Activated CD4-positive, CD25-positive, alpha-beta regulatory T cell treated with anti-CD3 and anti-CD28 coated beads, Interleukin-2, amount 50 U/mL, for 24 hours (primary cell): Measurements from ENCODE around the gene ADAM12.
"Not testable (repeated sequence)": the region's sequence is repeated elsewhere in the genome, so short reads cannot be mapped to it uniquely, and the experiment has no call there.

ENCODE experiments used
- ATAC-seq, 2 donors: fragments of 150-1000 bp; cut with Tn5 transposase; one replicate each; pipeline ENCODE4 v1.10.0; 2021; ENCODE audit warnings: mild to moderate bottlenecking in 1 of 2, moderate library complexity in 1 of 2

Gene ADAM12

DNA sequence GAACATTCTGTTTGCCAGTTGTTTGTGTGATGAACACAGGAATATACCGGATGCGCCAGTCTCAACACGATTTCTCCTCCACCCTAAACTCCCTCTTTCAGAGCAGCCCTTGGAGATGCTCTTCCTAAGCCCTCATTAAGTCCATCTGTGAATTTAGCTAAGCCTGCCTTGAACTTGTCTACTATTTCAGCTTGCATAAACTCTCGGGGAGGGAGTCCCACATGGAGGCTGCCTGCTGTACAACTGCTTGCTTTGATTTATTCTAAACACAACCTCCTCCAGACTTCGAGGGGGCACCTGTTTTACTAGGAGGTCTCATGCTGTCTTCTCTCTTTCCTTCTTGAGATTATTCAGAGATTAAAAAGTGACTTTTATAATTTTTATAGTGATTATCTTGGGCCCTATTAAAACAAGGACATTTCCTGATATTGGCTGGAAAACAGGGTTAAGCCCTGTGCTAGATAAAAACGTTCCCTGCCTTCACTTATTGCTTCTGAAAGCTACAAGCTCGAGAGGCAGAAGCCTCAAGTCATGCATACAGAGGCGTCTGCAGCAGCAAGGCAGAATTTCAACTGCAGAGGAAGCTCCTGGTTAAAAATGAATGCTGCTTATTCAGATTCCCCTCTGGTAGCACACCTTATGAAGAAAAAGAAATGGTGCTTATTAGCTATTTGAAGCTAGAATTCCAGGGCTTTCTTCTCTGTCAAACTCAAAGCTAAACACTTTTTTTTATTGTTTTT lies 317.6 kb downstream of the ADAM12 start:
- ATAC-seq = no peak

DNA sequence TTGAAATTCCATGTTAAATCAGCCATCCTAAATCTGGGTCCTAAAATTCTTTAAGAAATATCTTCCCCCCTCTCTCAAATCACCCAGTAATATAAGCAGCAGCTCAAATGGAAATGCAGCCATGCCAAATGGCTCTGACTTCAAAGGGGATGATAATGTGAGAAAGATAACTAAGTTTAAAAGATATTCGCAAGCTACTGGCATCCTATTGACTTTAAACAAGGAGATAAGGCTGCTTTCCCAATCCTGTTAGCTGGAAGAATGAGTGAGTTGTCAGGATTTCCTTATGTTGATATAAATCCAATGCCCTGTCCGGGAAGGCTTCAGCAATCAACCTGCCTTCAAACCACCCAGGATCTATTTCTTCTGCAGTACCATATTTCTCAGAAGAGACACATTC lies 320.0 kb downstream of the ADAM12 start:
- ATAC-seq = no peak

DNA sequence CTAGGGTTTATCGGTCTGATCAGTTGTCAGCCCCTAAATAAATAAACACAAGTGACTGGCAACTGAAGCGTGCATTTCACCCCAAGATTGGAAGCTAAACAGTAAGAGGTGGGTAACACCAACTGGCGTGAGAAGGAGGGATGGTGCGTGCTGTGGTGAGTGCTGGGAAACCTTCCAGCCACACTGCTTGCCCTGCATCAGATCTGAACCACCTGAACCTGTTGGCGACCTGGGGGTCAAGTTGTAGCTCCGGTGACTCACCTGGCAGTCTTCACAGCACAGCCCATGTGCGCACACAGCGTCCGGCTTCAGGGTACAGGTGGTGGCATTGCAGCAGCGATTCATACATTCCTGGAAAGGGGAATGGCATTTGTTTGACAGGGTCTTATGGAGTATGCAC lies 321.8 kb downstream of the ADAM12 start:
- ATAC-seq = no peak

DNA sequence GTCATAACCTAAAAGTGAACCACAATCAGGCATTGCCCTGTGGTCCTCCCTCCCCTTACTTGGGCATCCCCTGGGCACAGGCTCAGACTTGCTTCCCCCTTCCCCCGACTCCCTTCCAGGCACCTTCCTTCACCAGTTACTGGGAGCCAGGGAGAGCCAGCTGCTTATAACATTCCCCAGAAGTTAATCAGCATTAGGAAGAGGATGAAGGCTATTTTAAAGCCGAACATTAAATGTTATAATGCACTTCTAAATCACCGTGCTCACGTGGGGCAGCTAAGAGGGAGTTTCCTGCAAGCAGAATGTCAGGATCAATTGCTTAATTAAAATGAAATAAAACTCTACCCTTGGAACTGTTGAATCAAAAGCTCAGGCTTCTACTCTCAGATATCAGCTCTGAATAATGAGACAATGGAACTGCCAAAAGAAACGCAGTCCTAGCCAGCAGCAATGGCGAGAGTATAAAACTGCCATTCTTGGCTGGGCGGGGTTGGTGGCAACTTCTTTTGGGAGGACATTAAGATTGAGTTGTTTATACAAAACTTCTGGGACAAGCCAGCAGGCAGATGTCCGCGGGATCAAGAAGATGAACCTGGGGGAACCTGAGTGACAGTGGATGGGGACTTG lies 322.4 kb downstream of the ADAM12 start:
- no peak for ATAC-seq

DNA sequence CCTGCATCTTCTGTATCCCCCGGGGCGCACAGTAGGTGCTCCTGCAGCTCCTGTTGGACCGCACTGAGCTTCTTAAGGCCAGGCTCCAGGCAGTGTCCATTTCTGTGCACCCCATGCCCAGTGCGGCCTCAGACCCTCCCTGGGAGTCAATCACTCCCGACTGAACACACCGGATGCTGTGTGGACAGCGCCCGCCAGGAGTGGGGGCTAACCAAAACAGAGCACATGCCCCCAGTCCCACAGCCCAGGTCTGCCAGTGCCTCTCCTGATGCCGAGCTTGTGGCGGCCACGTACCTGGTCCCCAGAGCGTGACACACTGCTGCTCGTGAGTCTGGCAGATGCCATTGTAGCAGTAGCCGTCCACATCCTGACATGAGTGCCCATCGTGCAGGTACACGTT lies 323.8 kb downstream of the ADAM12 start:
- no peak for ATAC-seq

DNA sequence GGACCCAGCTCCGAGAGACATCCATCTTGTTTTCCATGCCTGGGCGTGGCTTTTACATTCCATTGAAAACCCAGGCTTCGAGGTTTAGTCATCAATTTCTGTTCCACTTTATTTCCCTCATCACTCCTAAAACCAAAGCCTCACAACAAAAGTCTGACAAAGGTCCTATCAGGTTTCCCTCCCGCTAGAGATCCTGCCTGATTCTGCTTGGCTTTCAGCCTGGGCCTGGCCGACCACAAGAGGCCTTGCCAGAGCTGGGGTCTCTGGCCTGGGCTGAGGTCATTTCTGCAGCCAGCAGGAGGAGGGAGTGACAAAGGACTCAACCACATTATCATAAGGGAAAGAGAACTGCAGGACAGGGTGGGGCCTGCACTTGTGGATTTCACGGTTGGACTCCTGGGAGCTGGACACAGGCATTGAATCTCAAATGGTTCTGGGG lies 324.9 kb downstream of the ADAM12 start:
- ATAC-seq = no peak

DNA sequence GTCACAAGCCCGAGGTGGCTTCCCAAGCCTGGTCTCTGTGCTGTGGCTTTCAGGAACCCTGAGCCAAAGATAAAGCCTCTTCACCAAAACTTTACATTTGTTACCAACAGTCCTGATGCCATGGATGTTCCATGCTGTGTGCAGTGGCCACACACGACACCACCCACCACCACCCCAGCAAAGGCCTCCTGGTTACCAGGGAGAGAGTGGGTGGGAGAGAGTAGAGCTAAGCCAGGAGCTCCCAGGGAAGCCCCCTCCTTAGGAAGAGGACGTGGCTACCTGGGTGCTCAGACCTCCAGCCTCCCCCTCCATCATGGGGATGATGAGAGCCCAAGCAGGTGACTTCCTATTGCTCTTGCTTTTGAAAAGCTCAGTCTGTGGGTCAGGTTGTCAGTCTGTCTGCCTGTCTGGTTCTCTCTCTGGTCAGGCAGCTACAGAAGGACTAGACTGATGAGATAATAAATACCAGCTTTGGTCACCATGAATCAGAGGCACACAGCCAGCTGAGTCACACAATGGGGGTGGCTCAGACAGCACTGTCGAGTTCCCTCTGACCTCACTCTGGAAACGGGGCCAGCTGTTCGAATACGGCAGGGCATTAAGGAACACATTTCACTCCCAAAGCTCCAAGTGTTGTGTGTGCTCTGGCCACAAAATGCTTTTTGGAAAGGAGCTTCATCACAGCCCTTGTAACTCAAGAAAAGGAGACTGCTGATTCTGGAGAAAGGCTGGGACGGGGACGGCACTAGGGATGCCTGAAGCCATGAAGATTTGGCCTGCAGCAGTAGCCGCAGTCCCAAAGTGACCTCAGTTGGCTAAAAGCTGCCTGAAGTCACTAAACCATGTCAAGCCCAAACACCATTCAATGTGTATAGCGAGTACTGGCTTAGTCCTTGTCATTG lies 325.9 kb downstream of the ADAM12 start:
- ATAC-seq = peak; percentile 77 to 98

DNA sequence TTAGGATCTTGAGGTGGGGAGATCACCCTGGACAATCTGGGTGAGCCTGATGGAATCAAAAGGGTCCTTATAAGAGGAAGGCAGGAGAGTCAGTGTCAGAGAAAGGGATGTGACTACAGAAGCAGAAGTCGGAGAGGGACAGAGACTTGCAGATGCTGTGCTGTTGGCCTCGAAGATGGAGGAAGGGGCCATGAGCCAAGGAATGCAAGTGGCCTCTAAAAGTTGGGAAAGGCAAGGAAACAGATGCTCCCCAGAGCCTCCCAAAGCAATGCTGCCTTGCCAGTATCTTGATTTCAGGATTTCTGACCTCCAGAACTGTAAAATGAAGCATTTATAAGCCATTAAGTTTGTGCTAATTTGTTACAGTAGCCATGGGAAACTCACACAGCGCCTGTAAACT lies 326.8 kb downstream of the ADAM12 start:
- ATAC-seq = no peak

DNA sequence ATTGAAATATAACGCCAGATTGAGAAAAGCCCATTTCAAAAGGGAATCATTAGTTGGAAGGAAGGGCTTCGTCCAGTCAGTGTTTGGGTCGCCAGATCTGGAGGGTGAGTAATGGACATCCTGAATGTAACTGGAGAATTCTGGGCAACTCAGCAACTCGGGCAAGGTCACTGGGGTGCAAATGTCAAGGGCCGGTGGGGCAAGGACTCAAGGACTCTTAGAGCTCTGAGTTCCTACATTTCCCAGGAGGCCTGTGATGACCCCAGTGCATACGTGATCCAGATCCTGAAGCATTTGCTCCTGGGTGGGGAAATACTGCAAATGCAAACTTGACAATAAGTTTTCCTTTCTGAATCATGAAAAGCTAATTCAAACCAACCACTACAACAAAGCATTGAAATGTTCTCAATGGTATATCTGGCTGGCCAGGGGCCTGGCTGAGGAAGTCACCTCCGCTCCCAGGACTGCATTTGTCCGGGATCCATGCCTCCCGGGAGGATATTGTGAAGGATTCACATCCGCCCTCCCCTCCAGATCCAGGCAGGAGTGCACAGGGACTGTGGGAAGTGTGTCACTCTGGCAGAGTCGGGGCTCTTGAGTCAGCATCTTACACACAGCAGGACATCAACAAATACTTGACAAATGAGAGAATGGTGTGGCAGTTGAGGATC lies 327.9 kb downstream of the ADAM12 start:
- no peak for ATAC-seq

DNA sequence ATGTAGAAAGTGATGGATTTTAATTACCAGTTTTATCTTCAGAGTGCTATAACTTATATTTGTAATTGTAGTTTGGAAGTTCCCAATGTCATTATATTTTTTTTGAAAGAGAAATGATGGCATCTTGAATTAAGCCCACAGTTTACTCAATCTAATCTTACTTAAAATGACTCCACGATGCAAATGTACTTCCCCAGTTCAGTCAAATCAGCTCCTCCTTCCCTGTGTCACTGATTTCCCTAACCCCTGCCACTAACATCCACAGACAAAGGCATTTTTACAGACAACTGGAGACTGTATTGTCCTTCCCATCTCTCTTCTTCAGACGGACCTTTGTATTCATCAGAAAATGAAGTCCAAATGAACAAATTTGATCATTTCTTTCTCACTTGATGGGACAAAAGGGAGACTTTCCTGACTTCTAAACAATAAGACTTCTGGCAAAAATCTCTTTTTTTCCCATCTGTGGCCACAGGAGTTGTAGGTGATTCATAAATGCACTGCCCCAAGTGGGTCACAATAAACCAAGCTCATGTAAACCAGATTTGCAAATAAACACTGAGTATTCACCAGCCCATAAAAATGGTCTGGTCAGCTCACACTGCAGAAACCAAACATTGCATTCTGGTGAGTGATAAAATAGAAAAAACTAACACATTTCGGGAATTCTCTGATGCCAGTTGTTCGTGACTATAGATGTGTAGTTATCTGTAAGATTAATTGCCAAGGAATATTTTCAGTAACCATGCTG lies 329.0 kb downstream of the ADAM12 start:
- ATAC-seq = no peak

DNA sequence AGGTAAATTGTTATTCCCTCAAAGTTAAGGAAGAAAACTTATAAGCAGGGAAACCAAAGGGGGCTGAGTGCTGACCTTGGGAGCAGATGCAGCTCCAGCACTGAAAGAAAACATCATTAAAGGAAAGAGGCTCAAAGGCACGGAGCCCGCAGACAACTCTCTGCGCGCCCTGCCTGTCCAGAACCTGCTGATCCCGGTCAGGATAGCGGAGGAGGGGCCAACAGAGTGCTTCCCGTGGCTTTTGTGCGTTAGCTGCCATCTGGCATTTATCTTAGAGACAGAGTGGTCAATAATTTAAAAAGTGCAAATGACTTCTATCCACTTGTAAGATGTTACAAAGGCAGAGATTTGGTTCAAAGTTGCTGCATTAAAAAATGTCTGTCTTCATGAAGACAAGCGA lies 329.8 kb downstream of the ADAM12 start:
- ATAC-seq = no peak

DNA sequence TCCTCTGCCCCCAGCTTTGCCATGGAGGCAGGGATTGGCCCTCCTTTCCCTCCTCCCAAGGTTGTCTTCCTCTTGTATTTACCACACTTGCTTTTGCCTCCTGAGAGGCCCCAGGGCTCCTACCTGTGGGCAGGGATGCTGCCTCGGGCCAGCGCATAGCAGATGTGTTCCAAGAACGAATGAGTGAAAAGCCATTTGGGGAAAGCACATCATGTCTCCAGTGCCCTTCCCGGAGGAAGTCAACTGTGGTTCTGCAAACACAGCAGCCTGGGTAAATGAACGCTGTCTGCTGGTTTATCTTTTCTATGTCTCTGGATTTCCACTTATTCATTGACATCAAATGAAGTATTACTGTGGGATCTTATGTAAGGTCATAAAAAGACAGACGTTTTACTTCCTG lies 330.2 kb downstream of the ADAM12 start:
- no peak for ATAC-seq

DNA sequence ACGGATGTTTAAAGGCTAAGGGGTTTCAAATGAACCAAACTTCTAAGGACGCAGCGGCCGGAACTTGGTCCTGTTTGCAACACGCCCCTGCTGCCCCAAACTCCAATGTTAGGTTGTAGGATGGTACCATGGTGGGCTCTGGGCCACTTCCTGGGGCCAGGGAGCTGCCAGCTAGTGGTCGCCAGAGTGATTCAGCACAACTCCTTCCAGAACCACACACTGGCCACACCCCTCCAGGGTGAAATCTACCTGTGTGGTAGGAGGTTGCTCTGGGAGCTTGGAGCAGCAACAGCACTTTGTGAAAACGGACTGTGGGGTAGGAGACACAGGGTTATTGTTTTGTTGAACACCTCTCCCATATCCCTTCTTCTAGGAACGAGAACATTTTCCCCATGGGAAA lies 330.8 kb downstream of the ADAM12 start:
- no peak for ATAC-seq

DNA sequence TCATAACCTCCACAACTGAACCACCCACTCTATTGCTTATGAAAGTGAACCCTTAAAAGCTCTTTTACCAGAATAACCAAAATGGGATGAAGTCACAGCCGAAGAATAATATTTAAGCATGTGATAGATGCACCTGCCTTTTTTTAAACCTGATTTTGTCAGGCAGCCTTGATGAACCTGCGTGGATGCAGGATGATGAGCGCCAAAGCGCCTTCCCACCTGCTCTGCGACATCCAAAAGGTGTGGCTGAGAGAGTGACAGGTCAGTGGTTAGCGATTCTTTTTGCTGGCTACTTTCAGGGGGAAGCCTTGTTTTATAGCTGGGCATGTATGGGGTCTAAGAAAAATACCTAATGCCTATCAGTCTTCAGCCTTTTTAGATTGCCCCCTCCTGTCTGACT lies 334.1 kb downstream of the ADAM12 start:
- ATAC-seq = no peak

DNA sequence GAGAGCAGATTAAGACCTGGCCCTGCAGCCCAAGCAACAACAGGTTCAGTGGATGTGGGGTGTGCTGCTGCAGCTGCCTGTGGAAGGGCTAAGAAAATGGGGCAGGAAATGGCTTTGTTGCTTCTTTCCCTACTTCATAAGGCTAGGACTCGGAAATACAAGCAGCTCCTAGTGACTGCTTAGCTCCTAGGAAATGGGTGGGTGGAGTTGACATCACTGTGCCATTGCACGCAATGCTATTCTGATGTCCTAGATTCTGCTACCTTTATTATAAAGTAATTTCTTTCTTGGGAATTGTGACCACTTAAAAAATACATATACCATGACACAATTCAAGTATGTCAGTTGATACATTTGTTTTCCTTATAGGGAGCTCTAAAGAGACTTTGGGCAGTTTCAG lies 336.1 kb downstream of the ADAM12 start:
- no peak for ATAC-seq

DNA sequence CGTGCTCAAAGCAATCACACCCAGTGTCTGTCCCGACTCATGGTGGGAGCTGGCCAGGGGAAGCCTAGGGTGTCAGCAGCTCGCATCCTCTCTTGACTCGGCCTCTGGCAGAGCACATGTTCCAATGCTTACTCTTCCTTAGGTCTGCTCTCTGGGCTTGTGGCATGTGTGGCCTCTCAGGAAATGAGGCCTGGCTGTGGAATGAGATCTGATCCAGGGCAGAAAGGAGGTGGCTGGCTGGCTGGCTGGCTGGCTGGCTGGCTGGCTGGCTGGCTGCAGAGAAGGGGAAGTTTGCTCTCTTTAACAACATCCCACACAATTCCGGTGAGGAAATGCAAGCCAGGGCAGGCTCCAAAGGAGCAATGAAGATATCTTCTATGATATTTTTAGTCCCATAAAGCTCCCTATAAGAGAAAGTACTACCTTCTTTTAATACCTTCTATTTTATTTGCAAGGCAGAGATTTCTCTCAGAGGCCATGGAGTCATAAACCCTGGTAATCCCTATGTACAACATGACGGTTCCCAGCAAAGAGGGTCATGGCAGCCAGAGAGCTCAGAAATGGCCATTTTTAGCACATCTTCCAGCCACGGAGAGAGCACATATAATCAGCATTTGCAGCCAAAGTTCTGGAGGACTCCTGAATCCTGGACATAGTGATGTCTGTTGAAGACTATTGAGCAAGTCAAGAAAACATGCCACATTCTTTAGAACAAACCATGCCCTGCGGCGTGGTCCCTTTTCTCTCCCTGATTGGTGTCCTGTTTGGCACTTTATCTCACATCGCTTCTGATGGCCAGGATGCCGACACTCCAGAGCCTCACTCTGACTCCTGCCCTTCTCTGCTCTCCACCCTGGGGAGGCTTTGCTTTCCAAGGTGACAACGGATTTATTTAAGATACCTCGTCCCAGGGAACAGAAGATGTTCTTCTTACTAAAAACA lies 338.2 kb downstream of the ADAM12 start:
- no peak for ATAC-seq

DNA sequence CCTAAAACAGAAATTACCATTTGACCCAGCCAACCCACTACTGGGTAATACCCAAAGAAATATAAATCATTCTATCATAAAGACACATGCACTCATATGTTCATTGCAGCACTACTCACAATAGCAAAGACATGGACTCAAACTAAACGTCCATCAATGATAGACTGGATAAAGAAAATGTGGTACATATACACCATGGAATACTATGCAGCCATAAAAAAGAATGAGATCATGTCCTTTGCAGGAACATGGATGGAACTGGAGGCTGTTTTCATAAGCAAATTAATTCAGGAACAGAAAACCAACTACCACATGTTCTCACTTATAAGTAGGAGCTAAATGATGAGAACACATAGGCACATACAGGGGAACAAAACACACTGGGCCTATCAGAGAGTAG lies 340.5 kb downstream of the ADAM12 start:
- not testable (repeated sequence) for ATAC-seq

DNA sequence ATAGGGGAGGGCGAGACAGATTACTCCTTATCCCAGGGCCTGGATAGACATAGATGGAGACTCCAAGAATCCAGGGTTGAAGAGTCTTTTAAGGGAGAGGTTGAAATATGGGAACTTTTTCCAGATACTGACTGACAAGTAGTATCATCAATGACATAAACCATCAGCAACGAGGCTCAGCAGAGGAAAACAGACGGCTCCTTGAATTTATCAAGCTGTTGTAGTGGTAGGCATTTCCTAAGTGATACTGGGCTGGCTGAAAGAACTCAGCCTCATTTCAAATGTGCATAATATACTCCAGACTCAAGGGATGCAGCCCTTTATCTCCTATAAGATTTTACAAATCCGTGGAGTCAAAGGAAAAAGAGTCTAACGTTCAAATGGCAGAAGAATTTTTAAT lies 341.4 kb downstream of the ADAM12 start:
- ATAC-seq = no peak

DNA sequence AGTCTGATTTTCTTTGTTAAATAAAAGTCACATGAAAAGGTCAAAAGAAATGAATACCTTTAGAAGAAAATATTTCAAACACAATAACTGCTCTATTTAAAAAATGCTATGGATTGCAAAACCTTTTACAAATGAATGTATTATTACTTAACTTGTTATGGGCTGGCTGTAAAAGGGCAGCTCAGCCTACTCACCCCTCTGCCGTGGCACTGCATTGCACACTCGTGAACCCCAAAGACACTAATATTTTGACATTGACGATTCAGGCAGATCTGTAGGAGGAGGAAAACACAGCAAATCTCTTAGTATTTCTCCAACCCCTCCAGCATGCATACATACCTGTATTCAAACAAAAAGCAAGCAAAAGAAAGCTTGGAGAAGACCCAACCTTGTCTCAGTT lies 342.4 kb downstream of the ADAM12 start:
- no peak for ATAC-seq

DNA sequence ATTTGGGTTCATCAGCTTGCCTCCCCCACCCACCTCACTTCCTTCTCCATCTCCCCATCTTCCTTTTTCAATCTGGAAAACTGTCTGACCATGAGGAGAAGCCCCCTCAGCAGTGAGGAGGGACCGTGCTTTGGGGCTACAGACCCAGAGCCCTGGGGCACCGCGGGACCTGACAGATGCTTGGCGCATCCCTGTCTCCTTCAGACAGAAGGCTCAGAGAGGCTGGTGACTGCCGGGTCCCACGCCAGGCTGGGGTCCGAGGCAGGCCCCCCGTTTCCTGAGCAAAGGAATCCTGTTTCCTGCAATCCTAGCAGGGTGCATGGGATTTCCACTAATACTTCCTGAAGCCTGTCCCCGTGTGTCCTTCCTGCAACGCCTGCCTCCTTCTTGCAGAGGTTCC lies 344.9 kb downstream of the ADAM12 start:
- no peak for ATAC-seq

DNA sequence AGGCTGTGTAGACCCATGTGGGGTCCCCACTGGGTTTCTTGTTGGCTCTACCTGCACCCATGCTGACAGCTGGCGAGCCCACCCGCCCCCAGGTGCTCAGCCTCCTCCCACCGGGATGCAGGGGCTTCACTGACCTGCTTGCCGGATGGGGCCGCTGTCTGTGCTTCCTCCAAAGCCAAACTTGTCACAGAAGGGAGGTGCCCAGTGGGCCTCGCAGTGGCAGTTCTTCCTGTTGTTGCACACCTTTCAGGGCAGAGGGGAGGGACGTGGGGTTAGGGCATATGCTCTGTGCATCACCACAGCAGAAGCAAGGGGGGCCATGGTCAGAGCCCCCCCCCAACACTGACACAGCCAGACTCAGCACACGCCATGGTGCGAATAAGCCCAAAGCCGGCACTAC lies 345.4 kb downstream of the ADAM12 start:
- ATAC-seq = no peak
